ENCODE measurements around the gene TMOD2.

Gene TMOD2

DNA sequence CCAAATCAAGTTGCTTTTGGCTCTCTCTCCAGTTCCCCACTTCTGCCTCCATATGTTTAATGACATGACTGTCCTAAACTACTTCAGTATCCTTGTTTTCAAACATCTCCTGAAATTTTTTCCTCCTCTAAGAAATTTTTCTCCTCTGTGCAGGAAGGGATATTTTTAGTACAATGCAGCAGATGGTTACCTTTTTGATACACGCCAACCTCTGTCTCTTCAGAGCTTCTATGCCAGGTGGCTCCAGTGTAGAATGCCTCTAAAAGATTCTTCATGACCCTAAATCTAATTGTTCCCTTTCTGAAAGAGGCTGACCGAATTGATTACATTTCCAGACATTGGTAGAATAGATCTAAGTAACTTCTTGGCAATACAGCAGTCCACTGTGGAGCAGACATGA, 111.7 kb downstream of the TMOD2 start:
- no peak for DNase-seq

DNA sequence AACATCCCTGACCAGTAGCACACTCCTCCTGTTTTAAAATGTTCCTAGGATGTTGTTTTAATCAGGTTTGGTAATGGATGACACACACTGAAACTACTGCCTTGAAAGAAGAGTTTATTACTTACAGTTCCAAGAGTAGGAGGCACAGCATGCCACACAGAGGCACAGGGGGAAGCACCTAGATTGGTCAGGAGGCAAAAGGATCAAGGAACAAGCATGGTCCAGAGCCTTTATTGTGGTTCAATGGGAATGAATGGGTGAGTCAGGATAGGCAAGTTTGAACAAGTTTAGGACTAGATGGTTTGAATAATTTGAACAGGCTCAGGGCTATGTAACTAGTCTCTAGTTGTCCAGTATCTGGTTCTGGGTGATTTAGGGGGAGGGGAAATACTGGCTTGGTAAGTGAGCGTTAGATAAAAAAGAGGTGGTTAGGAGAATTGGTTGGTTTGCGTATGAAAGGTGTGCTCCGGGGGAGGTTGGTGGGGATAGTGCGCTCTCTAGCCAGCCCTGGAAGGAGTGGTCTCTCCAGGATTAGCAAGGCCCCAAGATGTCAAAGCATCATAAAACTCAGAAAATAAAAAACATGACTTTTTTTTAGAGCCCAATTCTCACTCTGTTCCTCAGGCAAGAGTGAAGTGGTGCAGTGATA, 113.1 kb downstream of the TMOD2 start:
- DNase-seq, result peak; percentile 30

DNA sequence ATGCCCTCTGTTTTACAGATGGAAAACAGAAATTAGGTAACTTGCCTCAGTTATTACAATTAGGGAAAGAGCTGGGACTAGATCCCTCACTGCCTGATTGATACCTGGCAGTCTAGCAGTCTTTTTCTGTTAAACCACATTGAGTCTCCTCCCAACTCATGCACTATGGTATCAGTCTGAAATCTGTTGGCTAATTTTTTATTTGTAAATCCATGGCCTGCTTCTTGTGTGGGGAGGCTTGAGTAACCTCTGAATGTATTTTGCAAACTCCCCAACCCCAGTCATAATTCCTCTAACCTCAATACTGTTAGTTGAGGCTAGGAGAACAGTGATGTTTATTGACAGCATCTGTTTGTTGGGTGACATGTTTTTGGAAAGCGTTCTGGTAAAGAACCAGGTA, 113.9 kb downstream of the TMOD2 start:
- no peak for DNase-seq
